Ishikawa (cell line): ENCODE measurements around the gene ZBTB49.

Source experiments
- CEBPB ChIP-seq: IDR thresholded peaks from 2 replicates; pipeline ENCODE4 v1.6.1; 2012
- CREB1 ChIP-seq: IDR thresholded peaks from 2 replicates; pipeline ENCODE4 v1.6.1; 2012; ENCODE audit warnings: low read depth
- EGR1 ChIP-seq: IDR thresholded peaks from 2 replicates; pipeline ENCODE4 v1.6.1; 2012
- EP300 ChIP-seq: IDR thresholded peaks from 2 replicates; pipeline ENCODE4 v1.6.1; 2012; ENCODE audit warnings: borderline replicate concordance
- FOXM1 ChIP-seq: IDR thresholded peaks from 2 replicates; pipeline ENCODE4 v1.6.1; 2012; ENCODE audit warnings: low read depth, borderline replicate concordance
- NFIC ChIP-seq: IDR thresholded peaks from 2 replicates; pipeline ENCODE4 v1.6.1; 2012
- RAD21 ChIP-seq: IDR thresholded peaks from 2 replicates; pipeline ENCODE4 v1.6.1; 2012; ENCODE audit warnings: low read depth
- TAF1 ChIP-seq: IDR thresholded peaks from 2 replicates; pipeline ENCODE4 v1.6.1; 2012; ENCODE audit warnings: low read depth, mild to moderate bottlenecking
- TCF12 ChIP-seq: IDR thresholded peaks from 2 replicates; pipeline ENCODE4 v1.6.1; 2012; ENCODE audit warnings: low read depth
- TEAD4 ChIP-seq: IDR thresholded peaks from 2 replicates; pipeline ENCODE4 v1.6.1; 2012
- YY1 ChIP-seq: IDR thresholded peaks from 2 replicates; pipeline ENCODE4 v1.6.1; 2012; ENCODE audit warnings: low read depth
- ZBTB7A ChIP-seq: IDR thresholded peaks from 2 replicates; pipeline ENCODE4 v1.6.1; 2012; ENCODE audit warnings: low read depth
- TF ChIP-seq, protein P1 (sequence below): IDR thresholded peaks from 2 replicates; pipeline ENCODE4 v1.6.1; 2012
- TF ChIP-seq, protein P2 (sequence below): IDR thresholded peaks from 2 replicates; pipeline ENCODE4 v1.6.1; 2012; ENCODE audit warnings: low read depth, mild to moderate bottlenecking
- TF ChIP-seq, protein P3 (sequence below): IDR thresholded peaks from 2 replicates; pipeline ENCODE4 v1.6.1; 2012

Gene ZBTB49

DNA sequence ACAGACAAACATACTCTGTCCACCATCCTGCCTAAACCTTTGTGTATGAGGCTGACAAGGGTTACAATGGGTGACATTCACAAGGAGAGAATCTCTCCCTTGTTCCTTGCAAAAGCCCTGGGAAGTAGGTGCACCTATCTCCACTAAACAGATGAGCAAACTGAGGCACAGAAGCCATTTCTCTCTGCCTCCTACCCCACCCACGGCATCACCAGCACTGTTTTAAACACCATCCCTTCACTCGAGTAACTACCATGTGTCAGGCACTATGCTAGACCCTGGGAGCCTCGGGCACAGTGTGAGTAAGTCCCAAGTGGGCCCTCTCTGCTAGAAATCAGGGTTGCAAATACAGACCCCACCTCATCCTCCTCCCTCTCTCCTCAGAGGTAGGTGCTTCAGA lies 996 bp upstream of the ZBTB49 start:
- TF ChIP-seq, protein P1, sequence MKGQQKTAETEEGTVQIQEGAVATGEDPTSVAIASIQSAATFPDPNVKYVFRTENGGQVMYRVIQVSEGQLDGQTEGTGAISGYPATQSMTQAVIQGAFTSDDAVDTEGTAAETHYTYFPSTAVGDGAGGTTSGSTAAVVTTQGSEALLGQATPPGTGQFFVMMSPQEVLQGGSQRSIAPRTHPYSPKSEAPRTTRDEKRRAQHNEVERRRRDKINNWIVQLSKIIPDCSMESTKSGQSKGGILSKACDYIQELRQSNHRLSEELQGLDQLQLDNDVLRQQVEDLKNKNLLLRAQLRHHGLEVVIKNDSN, result no peak
- TF ChIP-seq TEAD4, result no peak
- TF ChIP-seq CEBPB, result no peak
- TF ChIP-seq EP300, result no peak
- no peak for TF ChIP-seq CREB1
- no peak for TF ChIP-seq NFIC
- no peak for TF ChIP-seq ZBTB7A
- TF ChIP-seq EGR1, result no peak
- TF ChIP-seq TAF1, result no peak
- no peak for TF ChIP-seq RAD21
- TF ChIP-seq FOXM1, result no peak
- no peak for TF ChIP-seq YY1
- TF ChIP-seq, protein P2, sequence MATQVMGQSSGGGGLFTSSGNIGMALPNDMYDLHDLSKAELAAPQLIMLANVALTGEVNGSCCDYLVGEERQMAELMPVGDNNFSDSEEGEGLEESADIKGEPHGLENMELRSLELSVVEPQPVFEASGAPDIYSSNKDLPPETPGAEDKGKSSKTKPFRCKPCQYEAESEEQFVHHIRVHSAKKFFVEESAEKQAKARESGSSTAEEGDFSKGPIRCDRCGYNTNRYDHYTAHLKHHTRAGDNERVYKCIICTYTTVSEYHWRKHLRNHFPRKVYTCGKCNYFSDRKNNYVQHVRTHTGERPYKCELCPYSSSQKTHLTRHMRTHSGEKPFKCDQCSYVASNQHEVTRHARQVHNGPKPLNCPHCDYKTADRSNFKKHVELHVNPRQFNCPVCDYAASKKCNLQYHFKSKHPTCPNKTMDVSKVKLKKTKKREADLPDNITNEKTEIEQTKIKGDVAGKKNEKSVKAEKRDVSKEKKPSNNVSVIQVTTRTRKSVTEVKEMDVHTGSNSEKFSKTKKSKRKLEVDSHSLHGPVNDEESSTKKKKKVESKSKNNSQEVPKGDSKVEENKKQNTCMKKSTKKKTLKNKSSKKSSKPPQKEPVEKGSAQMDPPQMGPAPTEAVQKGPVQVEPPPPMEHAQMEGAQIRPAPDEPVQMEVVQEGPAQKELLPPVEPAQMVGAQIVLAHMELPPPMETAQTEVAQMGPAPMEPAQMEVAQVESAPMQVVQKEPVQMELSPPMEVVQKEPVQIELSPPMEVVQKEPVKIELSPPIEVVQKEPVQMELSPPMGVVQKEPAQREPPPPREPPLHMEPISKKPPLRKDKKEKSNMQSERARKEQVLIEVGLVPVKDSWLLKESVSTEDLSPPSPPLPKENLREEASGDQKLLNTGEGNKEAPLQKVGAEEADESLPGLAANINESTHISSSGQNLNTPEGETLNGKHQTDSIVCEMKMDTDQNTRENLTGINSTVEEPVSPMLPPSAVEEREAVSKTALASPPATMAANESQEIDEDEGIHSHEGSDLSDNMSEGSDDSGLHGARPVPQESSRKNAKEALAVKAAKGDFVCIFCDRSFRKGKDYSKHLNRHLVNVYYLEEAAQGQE, result no peak
- TF ChIP-seq TCF12, result no peak
- TF ChIP-seq, protein P3, sequence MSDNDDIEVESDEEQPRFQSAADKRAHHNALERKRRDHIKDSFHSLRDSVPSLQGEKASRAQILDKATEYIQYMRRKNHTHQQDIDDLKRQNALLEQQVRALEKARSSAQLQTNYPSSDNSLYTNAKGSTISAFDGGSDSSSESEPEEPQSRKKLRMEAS, result no peak

DNA sequence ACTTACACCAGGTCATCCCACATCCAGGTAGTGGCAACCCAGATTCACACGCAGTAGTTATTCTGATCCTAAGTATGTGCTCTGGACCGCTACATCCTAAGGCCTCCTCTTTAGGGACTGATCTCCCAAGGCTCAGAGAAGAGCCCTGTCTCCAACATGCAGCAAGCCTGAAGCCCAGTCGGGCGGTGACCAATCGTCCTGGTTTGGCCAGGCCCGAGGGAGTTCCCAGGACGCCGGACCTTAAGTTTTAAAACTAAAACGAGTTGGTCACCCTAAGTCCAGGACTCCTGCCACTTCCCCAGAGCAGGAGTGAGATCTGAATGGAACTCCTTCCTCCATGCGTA lies 482 bp upstream of the ZBTB49 start:
- TF ChIP-seq CREB1 (no peak), YY1 (no peak)

DNA sequence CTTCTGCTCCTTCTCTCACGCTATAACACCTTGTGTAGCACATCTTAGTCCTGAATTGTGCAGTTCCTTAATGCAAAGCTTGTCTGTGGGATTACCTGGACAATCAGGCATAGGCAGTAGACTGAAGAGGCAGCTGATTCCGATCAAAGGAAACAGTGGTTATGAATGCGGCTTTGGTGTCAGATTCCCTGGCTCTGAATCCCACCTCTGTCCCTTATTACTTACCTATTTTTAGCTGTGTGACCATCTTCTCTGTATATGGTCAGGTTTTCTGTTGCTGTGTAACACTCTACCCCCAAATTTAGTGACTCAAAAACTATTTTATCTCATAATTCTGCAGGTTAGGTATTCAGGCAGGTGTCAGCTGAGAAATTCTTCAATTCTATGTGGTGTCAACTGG lies 3.2 kb downstream of the ZBTB49 start:
- TF ChIP-seq, protein P2, result no peak
- TF ChIP-seq RAD21 (no peak), CEBPB (no peak), TAF1 (no peak), ZBTB7A (no peak), TCF12 (no peak), EGR1 (no peak), TEAD4 (no peak), CREB1 (no peak), YY1 (no peak), FOXM1 (no peak), NFIC (no peak), EP300 (no peak)
- TF ChIP-seq, protein P1, result no peak
- TF ChIP-seq, protein P3, result no peak

DNA sequence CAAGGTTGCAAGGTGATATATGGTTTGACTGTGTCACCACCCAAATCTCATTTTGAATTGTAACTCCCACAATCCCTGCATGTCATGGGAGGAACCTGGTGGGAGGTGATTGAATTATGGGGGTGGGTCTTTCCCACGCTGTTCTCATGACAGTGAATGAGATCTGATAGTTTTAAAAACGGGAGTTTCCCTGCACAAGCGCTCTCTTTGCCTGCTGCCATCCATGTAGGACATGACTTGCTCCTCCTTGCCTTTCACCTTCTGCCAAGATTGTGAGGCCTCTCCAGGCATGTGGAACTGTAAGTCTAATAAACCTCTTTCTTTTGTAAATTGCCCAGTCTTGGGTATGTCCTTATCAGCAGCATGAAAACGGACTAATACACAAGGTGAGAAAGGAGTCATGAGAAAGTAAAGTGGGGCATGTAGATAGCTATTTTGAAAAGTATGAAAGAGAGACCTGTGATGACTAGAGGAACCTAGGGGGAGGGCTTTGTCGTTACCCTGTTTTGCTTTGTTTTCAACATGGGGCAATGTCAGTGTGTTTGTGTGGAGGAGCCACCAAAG lies 6.3 kb downstream of the ZBTB49 start:
- TF ChIP-seq EP300 (no peak), CEBPB (no peak), TAF1 (no peak), RAD21 (no peak), FOXM1 (no peak), YY1 (no peak), ZBTB7A (no peak), NFIC (no peak), TEAD4 (no peak), CREB1 (no peak), EGR1 (no peak), TCF12 (no peak)
- TF ChIP-seq, protein P2, result no peak
- TF ChIP-seq, protein P3, result no peak
- TF ChIP-seq, protein P1, result no peak
